Myocyte (in vitro differentiated cells): ENCODE data around the gene SCNN1A. TPM values are rescaled to one million over a fixed set of nuclear protein-coding genes. Genes with fewer than 3 reads are reported as not detected.
A peak's percentile ranks its signal among the peaks of the same experiment; 100 is the strongest.

ENCODE experiments used
- DNase-seq: peaks from one replicate; pipeline ENCODE4 v3.0.0-alpha.2; 2012; ENCODE audit warnings: low read depth
- total RNA-seq: library from RNA; depleted of rRNA; stranded (reverse); fragments of >200 nt; gene quantifications from 2 replicates; pipeline ENCODE4 v1.2.3, GENCODE V29; 2014

The SCNN1A gene
- total RNA-seq, 1 donor from 2014 or later, result 0.13 TPM

DNA sequence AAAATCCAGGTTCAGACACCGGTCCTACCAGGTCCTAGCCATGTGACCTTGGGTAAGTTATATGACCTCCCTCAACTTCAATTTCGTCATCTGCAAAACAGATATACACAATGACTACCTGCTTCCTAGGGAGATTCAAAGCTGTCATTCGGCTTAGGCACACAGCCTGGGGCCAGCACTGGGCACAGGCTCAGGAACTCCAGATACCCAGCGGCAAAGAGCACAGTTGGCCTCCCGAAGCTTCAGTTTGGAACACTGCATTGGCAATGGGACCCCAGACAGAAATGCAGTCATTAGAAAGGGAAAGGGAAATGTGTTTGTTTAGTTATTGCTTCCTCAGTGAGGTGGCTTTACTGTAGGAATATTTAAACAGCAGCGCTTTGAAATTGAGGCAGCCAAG lies 53.5 kb downstream of the SCNN1A start:
- no peak for DNase-seq

DNA sequence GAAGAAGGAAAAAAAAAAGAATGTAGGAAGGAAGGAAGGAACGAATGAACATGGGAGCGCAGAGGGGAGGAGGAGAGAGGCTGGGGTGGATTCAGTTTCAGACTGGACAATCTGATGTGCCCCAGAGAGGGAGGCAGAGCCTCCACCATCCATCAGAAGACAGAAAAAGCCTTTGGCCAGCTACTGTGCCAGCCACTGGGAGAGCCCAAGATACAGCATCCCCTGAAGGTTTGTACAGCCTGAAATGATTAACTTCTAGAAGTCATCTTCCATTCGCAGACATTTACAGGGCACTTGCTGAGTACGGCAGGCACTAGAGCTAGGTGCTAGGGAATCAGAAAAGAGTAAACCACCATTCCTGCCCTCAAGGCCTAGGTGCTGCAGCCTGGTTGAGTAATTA lies 55.9 kb downstream of the SCNN1A start:
- no peak for DNase-seq

DNA sequence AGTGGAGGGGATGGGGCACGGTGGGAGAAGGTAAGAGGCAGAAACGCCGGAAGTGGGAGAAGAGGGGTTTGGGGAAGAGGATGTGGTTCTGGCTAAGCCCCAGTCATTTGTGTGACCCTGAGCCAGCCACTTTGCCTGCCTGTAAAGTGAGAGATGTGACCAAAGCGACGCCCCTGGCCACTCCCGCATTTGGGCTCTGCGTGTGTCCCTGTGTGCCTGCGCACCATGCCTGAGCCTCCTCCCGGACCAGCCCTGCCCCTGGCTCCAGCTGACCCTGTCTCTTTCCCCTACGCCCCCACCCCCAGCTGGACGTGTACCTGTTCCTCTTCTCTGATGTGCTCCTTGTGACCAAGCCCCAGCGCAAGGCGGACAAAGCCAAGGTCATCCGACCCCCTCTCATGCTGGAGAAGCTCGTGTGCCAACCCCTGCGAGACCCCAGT lies 56.9 kb downstream of the SCNN1A start:
- DNase-seq, result no peak

DNA sequence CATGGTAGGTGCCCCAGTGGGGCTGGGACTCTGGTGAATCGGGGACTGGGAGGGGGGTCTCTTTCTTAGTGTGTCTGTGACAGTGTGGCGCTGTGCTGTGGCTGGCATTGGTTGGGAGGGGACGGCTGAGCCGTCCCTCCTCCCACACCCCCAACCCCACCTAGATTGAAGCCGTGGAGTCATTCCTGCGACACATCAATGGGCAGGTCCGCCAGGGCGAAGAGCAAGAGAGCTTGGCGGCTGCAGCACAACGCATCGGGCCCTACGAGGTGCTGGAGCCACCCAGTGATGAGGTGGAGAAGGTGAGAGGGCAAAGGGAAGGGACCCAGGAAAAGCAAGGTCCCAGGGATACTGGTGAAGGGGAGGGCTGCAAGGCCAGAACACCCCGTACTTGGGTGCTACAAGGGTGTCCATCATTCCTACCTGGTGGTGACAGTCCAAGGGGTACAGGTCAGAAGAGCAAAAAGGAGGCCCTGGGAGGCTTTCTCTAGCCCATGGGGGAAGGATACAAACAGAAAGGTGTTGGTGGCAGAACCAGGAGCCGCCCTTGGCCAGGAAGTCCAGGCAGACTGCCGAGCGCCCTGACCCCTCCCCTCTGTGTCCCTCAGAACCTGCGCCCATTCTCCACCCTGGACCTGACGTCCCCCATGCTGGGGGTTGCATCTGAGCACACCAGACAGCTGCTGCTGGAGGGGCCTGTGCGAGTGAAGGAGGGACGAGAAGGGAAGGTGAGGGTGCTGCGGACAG lies 57.5 kb downstream of the SCNN1A start:
- DNase-seq, result no peak

DNA sequence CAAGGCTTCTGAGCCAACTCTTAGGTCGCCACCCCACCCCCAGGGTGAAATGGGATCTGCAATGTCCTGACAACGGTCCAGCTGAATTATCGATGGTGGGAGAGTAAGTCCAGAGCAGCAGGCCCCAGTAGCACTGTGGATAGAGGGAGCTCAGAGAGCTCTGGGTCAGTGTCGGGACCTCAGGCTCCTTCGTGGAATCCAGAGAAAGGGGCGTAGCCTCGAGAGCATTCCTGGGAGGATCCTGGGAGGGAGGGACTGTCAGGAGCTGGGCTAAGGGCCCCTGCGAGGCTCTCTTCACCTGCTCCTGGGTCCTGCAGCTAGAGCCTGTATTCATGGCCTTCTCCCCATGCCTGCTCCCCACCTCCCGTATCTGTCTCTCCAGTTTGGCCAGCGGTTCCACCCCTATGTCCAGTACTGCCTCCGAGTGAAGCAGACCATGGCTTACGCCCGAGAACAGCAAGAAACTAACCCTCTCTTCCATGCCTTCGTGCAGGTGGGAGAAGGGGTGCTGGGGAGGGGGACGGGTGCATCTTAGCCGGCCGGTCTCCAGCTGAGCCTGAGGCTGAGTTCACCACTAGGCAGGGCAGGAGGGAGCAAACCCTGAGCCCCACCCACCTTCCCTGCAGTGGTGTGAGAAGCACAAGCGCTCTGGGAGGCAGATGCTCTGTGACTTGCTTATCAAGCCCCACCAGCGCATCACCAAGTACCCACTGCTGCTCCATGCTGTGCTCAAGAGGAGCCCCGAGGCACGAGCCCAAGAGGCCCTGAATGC lies 58.3 kb downstream of the SCNN1A start:
- no peak for DNase-seq

DNA sequence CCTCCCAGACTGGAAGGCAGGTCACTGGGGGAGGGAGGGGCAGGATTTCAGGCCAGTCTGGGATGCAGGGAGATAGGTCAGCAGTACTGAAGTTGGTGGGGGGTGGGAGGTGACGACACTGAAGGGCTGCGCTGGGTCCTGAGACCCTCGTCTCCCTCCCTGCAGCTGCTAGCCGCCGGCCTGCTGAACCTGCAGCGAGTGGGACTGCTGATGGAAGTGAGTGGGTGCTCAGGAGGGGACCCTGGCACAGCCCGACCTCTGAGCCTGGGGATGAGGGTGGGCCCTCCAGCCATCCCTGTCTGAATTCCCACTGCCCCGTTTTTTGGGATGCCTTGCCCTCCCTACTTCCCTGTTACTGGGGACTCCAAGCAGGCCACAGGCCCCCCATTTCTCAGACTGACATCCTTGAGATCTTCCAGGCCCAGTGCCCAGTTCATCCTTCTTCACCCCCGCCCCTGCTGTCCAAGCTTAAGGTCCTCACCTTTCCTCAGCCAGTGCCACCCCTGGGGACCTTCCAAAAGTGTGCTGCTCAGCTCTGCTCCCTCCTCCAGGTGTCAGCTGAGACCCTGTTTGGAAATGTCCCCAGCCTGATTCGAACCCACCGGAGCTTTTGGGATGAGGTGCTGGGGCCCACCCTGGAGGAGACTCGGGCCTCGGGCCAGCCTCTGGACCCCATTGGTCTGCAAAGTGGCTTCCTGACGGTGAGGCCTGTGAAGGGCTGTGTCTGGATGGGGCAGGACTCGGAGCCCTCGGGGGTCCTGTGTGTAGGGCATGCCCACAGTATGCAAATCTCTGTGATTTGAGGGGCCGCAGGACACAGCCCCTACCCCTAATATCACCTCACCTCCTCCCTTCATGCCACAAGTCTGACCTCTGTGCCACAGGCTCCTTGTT lies 59.4 kb downstream of the SCNN1A start:
- no peak for DNase-seq

DNA sequence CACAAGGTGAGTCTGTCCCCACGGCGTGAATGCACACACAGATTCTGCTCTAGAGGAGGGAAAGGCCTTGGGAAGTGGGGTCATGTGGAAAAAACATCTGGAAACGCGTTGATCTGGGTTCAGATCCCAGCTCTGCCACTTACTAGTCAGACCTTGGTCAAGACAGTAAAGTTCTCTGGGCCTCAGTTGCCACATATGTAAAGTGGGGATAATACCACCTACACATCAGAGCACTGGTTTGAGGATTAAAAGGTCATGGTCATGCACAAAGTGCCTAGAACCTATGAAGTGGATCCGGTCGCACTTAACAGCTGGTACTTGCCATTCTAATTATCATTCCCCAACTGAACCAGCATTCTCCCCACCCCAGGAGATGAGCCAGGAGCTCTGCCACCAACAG lies 60.2 kb downstream of the SCNN1A start:
- DNase-seq, result no peak

DNA sequence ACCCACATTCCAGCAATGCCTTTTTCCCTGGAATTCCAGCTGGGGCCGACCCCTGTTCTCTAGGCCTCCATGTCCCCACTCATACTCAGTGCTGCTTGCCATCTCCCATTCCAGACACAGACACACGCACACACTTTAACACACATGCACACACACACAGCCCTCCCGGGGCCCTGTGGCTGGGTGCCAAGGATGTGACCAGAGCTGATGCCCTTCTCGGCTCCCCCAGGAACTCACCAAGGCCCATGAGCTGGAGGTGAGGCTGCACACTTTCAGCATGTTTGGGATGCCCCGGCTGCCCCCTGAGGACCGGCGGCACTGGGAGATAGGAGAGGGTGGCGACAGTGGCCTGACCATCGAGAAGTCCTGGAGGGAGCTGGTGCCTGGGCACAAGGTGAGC lies 60.6 kb downstream of the SCNN1A start:
- no peak for DNase-seq

DNA sequence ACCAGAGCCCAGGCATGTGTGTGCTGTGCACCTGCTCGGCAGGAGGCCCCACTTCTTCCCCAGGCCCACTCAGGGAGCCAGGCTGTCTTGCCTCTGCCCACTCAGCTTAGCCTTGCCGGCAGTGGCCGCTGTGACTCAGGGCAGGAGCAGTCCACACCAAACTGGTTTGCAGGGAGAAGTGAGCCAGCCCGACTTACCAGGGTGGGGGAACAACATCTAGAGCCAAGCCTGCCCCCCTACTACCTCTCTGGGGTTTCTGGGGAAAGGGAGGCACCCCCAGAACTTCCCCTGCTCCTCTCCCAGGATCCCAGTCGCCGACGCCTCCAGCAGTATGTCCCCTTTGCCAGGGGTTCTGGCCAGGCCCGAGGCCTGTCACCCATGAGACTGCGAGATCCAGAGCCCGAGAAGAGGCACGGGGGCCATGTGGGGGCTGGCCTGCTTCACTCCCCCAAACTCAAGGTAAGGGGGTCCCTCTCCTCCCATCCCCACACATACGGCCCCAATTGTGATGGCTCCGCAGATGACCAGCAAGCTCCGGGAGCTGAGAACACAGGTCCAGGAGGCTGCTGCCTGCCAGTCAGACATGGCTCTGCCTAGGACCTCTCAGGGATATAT lies 61.9 kb downstream of the SCNN1A start:
- no peak for DNase-seq

DNA sequence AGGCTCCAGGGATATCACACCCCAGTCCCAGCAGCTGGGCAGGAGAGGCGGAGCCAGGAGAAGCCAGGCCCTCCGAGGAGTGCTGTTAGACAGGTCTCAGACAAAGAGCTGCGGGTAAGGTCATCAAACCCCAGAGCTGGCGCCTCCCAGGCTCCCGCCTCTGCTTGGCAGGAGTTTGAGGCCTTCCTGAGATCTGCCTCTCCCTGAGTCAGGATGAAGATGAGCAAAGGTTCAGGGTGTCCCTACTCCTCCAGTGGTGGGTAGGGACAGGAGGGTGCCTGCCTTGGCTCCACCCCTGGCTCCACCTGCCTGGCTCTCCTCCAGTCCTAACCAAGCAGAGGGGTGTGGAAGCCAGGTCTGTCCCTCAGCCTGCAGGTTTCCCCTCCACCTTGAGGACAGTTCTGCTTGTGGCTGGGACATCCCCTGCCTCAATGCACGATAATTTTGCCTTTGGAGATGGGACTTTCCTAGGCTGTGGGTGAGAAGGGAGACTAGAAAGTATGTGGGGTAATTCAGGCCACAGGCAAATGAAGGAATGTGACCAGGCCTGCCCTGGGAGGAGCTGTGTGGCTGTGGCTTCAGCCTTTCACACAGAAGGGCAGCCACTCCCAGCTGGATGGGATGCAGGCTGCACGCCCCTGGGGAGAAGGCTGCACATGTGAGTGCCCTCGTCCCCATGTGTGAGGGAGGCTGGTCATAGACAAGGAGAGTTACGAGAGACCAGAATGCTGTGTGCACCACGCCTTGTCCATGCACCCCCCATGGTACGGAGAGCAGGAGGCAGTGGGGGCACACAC lies 62.6 kb downstream of the SCNN1A start:
- peak; percentile 87 for DNase-seq

DNA sequence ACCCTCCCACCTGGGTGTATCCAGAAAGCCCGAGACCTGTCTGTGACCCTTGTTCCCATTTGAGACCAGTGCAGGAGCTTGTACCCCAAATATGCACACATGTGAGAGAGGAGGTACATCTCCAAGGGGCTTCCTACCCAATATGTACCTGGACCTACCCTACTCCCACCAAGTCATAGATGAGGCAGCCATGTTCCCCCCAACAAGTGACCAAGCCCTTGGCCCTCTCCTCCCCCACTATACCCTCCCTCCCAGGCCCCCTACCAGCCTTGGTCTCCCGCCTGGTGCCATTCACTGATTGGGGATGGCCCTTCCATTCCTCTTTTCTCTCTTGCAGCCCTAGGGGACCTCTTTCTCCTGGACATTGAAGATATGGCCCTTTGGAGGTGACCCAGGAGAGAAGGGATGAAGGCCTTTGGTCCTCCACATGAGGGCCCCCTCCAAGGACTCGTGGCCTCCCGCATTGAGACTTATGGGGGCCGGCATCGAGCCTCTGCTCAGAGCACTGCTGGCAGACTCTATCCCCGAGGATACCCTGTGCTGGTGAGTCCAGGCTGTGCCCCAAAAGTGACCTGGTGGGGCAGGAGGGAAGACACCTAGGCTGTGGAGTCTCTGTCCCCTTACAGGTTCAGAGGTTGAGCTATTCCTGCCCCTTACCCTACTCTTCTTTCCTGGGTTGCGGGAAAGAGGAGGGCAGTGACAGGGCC lies 63.4 kb downstream of the SCNN1A start:
- no peak for DNase-seq

DNA sequence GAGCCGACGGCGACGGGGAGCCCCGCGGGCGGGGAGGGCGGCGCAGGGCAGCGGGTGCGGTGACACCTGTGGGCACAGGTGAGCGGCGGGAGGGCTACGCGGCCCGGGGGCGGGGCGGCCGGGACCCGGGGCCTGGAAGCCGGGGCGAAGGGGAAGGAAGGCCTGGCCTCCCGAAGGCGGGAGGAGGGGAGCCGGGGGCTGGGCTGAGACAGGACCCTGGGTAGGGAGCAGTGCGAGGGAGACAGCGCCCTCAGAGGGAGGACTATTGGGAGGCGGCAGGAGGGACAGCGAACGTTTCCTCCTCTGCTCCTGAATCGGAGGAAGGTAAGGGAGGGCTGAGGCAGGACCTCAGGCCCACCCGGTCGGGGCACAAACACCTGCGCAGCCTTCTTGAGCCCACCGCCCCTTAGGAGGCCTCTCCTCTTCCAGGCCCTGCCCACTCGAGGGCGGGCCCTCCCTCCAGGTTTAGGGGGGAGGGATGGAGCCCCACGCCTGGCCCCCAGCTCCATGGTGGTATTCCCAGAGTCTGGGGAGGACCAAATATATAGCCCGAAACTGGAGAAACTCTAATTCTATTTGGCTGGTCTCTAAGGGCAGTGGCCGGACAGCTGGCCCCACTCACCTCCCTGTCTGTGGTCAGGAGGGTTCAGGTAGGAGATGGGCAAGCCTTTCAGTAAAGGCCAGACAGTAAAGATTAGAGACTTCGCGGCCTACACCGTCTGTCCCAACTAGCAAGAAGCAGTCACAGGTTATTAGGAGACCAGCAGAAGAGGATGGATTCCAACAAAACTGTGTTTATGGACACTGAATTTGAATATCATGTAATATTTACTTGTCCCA lies 64.4 kb downstream of the SCNN1A start:
- no peak for DNase-seq

DNA sequence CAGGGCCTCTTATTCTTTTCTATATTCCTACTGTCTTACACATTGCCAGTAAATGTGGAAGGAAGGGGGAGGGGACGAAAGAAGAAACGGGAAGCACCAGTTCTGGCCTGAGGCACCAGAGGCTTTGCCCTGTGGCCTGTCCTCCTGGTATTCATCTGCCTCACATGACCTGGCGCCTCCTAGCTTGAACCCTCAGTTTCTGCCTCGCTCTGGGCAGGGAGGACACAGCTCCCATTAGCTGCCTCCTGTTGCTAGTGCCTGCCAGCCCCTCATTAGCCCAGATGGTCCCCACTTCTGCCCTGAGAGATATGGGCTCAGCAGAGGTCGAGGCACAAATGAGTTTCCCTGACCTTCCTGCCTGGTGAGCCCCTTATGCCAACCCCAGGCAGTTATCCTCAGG lies 67.8 kb downstream of the SCNN1A start:
- DNase-seq, result no peak

DNA sequence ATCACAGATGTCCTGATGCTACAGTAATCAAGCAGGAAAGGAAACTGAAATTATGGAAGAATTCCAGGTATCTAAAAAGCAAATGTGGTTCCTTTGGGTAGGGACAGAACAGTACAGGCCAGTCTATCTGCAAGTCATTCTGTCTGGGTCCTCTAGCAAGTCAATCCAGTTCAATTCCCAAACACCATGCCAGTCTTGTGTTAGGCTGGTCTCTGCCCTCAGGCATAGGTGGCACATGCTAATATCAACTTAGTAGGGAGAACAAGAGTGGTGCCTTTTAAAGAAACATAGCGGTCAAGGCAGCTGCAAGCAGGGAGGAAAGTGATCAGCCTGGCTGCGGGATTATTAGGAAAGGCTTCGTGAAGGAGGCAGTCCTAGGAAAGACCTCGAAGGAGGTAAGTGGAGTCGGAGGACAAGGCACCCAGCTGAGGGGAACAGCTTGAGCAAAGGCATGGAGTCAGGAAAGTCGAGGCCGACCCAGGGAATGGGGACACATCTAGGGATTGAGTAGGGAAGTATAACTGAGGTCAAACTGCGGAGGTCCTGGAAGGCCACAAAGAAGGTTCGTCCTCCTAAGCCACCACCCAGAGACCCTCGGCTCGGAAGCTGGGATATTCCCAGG lies 68.7 kb downstream of the SCNN1A start:
- no peak for DNase-seq

DNA sequence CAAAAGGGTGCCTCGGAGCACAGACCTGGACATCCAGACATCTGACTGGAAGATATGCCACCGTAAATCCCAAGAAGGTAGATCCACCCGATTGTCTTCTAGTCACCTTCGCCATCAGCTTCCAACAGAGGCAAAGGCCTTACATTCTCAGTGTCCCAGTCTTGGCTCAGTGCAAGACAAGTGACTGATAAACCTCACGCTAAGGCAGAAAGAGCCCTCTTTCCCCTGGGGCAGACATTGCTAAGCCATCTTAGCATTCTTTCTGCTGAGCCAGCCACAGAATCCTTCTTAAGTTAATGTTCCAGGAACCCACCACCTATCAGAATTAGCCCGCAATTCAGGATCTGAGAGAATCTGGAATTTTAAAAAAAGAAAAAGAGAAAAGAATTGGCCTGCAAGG lies 69.2 kb downstream of the SCNN1A start:
- DNase-seq, result no peak

DNA sequence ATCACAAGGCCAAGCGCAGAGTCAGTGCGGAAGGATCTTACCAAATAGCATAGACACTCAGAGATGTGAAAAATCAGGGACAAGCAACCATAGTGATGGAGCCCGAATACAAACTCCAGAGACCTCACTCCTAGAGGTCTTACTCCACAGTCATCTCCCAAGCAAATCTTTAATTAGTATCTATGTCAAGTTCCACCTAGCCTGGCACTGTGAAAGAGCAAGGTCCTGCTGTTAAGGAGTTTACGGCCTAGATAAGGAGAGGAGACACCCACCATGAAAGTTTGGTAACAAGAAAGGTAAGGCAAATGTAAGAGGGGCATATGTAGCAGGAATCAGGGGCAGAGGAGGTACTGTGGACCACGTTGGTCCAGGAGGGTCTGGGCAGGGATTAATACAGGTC lies 72.3 kb downstream of the SCNN1A start:
- no peak for DNase-seq

DNA sequence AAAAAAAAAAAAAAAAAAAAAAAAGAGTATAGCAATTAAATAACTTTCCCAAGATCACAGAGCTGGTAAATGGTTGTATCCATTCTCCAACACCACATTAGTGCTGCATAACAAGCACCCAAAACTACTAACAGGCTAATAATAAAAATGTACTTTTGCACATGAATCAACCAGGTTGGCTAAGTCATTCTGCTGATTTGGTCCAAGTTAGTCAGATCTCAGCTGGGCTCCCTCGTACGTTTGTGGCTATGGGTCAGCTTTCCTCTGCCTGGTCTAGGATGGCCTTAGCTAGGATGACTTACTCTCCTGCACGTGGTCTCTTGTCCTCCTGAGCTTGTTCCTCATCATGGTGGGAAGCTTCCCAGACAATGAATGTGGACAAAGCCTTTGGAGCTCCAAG lies 72.7 kb downstream of the SCNN1A start:
- no peak for DNase-seq

DNA sequence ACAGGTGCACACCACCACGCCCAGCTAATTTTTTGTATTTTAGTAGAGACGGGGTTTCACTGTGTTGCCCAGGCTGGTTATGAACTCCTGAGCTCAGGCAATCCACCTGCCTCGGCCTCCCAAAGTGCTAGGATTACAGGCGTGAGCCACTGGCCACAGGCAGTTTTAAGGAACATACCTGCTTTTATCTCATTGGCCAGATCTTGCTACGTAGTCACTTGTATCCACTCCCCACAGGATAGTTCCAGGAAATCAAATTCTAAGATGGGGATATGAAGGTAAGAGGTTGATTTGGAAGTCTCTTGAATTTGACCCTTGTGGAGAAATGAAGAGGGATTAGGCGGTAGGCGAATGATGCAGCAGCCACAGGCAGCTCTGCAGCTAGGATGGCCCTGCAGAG lies 73.6 kb downstream of the SCNN1A start:
- DNase-seq, result no peak

DNA sequence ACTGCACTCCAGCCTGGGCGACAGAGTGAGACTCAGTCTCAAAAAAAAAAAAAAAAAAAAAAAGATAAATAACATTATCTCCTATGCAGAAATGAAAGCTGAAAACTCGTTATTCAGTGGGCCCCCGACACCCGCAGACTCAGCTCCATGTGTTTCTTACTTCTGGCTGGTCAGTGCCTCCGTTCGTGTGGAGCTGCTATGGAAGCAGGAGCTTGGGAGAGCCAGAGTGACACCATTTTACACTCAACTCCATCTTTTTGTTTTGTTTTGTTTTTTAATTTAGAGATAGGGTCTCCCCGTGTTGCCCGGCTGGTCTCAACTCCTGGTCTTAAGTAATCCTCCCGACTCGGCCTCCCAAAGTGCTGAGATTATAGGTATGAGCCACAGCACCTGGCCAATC lies 78.2 kb downstream of the SCNN1A start:
- DNase-seq, result no peak
